D341Med (cell line): ENCODE data around the gene CLSTN3.
A peak's percentile ranks its signal among the peaks of the same experiment; 100 is the strongest.

ENCODE experiments used
- DNase-seq: peaks from one replicate; pipeline ENCODE4 v3.0.0; 2012; ENCODE audit warnings: low spot score

CLSTN3 gene

GRCh38 chr12:7127916-7128626, 2.1 kb upstream of the CLSTN3 start:
- no peak for DNase-seq

DNA sequence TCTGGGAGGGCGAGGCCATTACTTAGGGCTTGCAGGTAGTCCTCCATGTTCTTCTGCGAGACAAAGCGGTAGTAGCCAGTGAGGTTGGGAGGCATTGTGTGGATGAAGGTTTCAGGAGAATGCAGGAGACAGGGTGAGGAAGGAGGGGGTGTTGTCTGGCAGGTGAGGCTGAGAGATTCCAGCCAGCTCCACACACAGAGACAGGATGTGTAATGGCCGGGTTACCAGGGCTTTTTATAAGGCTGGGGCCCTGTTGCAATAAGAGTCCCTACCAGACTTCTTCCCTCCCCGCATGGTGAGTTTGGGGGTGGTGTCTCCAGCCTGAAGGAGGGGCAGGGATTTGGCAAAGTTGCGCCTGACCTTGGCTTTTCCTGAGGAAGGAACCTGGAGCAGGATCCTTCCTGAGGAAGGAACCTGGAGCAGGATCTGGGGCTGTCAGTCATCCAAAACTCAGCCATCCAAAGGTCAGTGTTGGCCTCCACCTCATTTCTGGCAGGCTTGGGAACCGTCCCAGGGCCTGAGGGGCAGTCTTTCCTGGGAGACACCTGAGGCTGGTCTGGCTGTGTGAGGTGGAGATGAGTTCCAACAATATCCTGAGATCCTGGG, 1.4 kb upstream of the CLSTN3 start, which contains the start of gene RBP5:
RBP5 (minus strand) TSS at position 209 of the 606 bp plus-strand sequence; CDS start at position 95, 114 bp downstream.
- DNase-seq = no peak

- no peak for DNase-seq
Measured at GRCh38 chr12:7129287-7129871, 792 bp upstream of the CLSTN3 start.

DNA sequence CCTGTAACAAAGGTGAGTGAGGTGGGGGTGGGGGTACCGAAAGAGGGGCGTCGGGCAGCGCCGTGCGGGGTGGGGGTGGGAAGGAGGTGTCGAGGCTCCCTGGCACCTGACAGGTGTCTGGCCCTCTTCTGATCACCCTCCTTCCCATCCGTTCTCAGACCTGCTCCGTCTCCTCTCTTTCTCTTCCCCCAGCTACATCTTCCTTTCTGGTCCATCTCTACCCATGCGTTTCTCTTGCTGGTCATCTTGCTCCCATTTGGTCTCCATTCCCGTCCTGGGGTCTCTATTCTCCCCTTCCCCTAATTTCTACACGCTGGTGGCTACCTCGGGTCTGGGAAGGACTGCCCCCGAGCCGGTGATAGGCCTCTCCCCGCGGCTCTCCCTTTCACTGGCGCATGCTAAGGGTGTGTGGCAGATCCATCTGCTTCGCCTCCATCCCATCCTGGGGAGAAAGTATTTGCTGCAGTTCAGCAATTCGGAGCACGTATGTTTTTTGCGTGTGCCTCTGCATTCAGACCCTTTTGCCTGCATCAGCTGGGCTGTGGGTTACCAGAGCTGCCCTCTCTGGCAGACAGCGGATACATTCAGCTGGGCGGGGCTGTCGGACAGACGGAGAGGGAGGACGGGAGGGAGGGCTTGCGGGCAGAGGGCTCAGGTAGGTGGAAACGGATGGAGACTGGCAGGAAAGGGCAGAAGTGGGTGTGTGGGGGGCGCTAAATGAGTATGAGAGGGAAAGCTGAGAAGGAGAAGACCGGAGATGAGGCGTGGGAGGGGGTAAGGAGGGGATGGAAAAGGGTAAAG, 730 bp downstream of the CLSTN3 start:
- peak; percentile 68 for DNase-seq

- DNase-seq = no peak
Measured at GRCh38 chr12:7131502-7131866, 1.3 kb downstream of the CLSTN3 start.

- no peak for DNase-seq
Measured at GRCh38 chr12:7134396-7135166, 4.4 kb downstream of the CLSTN3 start.

DNA sequence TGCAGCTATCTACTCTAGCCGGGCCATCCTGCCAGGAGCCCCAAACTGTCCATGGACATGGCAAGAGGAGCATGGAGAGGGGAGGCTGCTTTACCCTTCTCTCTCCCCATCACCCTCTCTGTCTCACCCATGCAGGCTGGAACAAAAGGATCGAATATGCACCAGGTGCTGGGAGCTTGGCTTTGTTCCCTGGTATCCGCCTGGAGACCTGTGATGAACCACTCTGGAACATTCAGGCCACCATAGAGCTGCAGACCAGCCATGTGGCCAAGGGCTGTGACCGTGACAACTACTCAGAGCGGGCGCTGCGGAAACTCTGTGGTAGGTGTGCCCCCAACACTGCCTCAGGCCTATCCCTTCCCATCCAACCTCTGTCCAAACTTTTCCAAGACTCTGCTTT, 5.9 kb downstream of the CLSTN3 start:
- no peak for DNase-seq

DNA sequence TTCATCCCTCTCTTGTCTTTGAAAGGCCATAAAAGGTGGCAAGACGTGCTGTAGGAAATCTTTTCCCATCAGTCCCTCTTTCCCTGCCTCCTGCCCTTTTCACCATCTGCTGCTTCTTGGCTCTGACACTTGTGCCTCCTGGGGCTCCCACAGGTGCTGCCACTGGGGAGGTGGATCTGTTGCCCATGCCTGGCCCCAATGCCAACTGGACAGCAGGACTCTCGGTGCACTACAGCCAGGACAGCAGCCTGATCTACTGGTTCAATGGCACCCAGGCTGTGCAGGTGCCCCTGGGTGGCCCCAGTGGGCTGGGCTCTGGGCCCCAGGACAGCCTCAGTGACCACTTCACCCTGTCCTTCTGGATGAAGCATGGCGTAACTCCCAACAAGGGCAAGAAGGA, 6.5 kb downstream of the CLSTN3 start:
- DNase-seq = no peak

- DNase-seq = no peak
Measured at GRCh38 chr12:7137908-7138307, 7.7 kb downstream of the CLSTN3 start.

GRCh38 chr12:7139200-7139599, 9.0 kb downstream of the CLSTN3 start:
- DNase-seq = no peak

DNA sequence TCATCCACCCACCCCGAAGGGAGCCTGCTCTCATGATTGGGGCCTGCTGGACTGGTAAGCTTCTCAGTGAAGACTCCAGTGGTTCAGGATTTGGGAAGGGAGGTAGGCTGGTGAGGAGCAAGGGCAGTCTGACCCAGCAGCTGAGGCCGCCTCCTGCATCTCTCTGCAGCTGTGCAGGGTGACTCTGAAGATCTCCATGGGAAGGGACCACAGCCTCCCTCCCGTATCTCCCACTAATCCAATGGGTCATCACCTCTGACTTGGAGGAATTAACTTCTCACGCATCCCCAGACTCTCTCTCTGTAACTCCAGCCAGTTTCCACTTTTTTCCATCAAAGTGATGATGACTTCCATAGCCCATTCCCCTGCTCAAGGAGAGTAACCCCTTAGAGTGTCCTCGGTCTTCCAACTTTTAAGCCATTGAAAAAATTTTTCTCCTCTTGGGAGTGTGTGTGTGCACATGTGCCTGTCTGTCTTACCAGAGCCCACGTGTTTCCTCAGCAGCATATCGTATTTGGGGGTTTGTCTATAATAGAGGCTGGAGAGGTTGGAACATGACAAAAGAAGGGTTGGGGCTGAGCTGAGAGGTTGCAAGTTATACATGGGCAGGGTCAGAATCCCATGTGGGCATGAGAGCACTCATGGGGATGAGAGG, 11.3 kb downstream of the CLSTN3 start:
- no peak for DNase-seq

- DNase-seq = peak; percentile 83
Measured at GRCh38 chr12:7142056-7142644, 12.0 kb downstream of the CLSTN3 start.

DNA sequence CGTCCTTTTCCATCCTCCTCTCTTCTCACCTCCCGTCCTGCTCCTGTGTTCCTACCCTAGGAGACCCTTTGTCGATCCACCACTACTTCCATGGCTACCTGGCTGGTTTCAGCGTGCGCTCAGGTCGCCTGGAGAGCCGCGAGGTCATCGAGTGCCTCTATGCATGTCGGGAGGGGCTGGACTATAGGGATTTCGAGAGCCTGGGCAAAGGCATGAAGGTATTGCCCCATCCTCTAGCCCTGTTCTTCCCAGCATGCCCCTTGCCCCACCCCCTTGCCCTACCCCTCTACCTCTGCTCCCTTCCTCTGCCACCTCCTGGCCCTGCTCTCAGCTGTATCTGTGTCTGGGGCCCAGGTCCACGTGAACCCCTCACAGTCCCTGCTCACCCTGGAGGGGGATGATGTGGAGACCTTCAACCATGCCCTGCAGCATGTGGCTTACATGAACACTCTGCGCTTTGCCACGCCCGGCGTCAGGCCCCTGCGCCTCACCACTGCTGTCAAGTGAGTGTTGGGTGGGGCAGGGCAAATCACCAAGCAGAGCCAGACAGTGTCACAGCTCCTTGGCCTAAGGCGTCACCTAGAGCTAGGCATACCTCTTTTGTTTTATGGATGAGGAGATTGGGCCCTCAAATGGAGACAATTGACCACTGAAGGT, 12.8 kb downstream of the CLSTN3 start:
- DNase-seq = no peak

- DNase-seq = no peak
Measured at GRCh38 chr12:7143564-7143963, 13.4 kb downstream of the CLSTN3 start.

- peak; percentile 71 for DNase-seq
Measured at GRCh38 chr12:7144414-7145120, 14.4 kb downstream of the CLSTN3 start.

- DNase-seq = no peak
Measured at GRCh38 chr12:7145671-7146070, 15.5 kb downstream of the CLSTN3 start.

DNA sequence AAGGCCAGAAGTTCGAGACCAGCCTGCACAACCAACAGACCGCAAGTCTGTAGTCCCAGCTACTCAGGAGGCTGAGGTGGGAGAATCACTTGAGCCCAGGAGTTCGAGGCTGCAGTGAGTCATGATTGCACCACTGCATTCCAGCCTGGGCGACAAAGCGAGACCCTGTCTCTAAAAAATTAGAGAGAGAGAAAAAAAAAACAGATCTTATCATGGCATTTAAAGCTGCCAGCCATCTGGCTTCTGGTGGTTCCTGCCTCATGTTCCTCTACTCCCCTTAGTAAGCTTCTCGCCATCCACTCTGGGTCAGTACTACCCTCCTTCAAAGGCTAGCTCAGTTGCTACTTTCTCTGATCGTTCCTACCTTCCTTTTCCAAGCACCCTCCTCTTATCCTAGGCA, 16.1 kb downstream of the CLSTN3 start:
- DNase-seq = no peak

DNA sequence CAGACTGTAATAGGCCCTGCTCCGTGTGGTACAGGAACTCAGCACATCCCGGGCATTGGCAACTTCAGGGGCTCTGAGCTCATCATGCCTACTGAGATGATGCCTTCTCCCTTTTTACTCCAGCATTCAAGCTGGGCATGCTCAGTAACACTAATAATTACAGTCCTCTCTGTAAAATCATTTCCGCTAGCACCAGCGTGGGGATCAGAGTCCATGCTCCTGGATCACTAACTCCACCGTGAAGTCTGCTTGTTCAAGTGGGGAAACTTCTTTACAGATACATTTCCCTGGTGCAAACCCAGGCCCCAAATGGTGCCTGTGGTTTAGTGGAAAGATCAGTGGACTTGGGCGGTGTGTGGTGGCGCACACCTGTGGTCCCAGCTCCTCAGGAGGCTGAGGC, 16.7 kb downstream of the CLSTN3 start:
- no peak for DNase-seq

GRCh38 chr12:7150356-7150755, 20.2 kb downstream of the CLSTN3 start:
- no peak for DNase-seq

DNA sequence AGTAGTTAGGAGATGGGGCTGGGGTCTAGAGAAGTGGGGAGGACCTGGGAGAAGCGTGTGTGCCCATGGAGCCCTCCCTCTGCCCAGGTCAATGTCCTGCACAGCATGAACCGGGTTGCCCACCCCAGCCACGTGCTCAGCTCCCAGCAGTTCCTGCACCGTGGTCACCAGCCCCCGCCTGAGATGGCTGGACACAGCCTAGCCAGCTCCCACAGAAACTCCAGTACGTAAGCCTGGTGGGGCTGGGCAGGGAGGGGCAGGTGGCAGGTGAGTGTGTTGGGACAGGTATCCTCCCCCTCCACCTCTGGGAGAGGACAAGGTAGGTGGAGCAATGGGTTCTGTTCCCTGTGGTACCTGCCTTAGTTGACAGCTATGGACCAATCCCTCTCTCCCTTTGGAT, 20.7 kb downstream of the CLSTN3 start:
- no peak for DNase-seq
